ENCODE data around the gene ANKRD13A. TPM values are rescaled to one million over a fixed set of nuclear protein-coding genes. Genes with fewer than 3 reads are reported as not detected.

ANKRD13A gene
- total and polyA plus RNA-seq, 2 of the 13 experiments (the other 11 are each of a cell fraction or from before 2014, with no cell fraction given), result 34.1 to 41.6 TPM

GRCh38 chr12:109993091-109993490 is 6.1 kb upstream of the ANKRD13A start:
- Histone ChIP-seq H2AFZ (ENCODE audit: low read length) (no peak overlapping the region), H3K4me2 (ENCODE audit: low read depth, low read length) (no peak overlapping the region), H3K27me3 (ENCODE audit: control insufficient read depth in 1 of 2, insufficient read depth in 2 of 2, low read length in 2 of 2) (no peaks in the 10 kb centered on the region; a peak in 1 of 5 replicates), H3K4me1 (ENCODE audit: insufficient read depth, low read length) (peaks cover 50% of the 10 kb centered on the region), H3K9ac (ENCODE audit: insufficient read depth, low read depth, low read length) (no peak overlapping the region), H4K20me1 (ENCODE audit: insufficient read depth, low read length) (peaks cover 6% of the 10 kb centered on the region; the same call in 1 of the 2 replicates), H3K36me3 (replicated peaks in 1 of 2; ENCODE audit: control insufficient read depth in 1 of 2, insufficient read depth in 2 of 2, low read length in 2 of 2) (peaks cover 7 to 33% of the 10 kb centered on the region in 2 experiments), H3K79me2 (ENCODE audit: insufficient read depth, low read length) (peaks cover 37% of the 10 kb centered on the region), H3K9me3 (ENCODE audit: low read length) (no peaks in the 10 kb centered on the region), H3K4me3 (replicated peaks in 1 of 3; ENCODE audit: insufficient read depth in 1 of 3, low read depth in 2 of 3, low read length in 3 of 3) (no peak overlapping the region), H3K27ac (ENCODE audit: extremely low read length, insufficient read depth, low read length) (no peak overlapping the region)
- in situ Hi-C loops (cut with HindIII; ENCODE audit: extremely low pct_ligation_motif_present, low pct_unique_long_range_greater_than_20kb) (no loop called here), intact Hi-C loops (cut with micrococcal nuclease; ENCODE audit: unreplicated experiment) (no loop called here)
- TF ChIP-seq FOXC1 (CRISPR knock-in tag; IDR thresholded peaks at IDR 0.05; ENCODE audit: borderline replicate concordance), result no peak
- TF ChIP-seq ZNF564 (CRISPR knock-in tag; IDR thresholded peaks at IDR 0.05), result no peak
- no peak for TF ChIP-seq ZNF772 (CRISPR knock-in tag; IDR thresholded peaks at IDR 0.05)
- no peak for TF ChIP-seq CC2D1A (CRISPR knock-in tag; IDR thresholded peaks at IDR 0.05)
- TF ChIP-seq, protein P1, sequence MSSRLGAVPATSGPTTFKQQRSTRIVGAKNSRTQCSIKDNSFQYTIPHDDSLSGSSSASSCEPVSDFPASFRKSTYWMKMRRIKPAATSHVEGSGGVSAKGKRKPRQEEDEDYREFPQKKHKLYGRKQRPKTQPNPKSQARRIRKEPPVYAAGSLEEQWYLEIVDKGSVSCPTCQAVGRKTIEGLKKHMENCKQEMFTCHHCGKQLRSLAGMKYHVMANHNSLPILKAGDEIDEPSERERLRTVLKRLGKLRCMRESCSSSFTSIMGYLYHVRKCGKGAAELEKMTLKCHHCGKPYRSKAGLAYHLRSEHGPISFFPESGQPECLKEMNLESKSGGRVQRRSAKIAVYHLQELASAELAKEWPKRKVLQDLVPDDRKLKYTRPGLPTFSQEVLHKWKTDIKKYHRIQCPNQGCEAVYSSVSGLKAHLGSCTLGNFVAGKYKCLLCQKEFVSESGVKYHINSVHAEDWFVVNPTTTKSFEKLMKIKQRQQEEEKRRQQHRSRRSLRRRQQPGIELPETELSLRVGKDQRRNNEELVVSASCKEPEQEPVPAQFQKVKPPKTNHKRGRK (CRISPR knock-in tag; IDR thresholded peaks at IDR 0.05), result no peak
- no peak for TF ChIP-seq MEIS2 (CRISPR knock-in tag; IDR thresholded peaks at IDR 0.05)
- WGBS (ENCODE audit: low lambda C conversion rate), result 90% methylated on average over 2 of the region's 2 CpGs
- DNase-seq (ENCODE audit: low spot score), result no peak
- POLR2A ChIA-PET, result interaction anchor here (0.6 kb wide), 1 partner anchor 289 kb away, joined by 3 read pairs; no protein-coding TSS in a partner anchor
- BruUV-seq (replicated peaks), result no TSS peak
- ATAC-seq, result no peak
- CTCF ChIA-PET (ENCODE audit: low intra/inter-chr PET ratio, low total read pairs), result no interaction called here
- no peak for FAIRE-seq

All from HepG2 (cell line).